Measurements from ENCODE around the gene CACNA1I. TPM values are rescaled to one million over a fixed set of nuclear protein-coding genes. Genes with fewer than 3 reads are reported as not detected.

Gene CACNA1I
- total and polyA plus RNA-seq, 2 of the 8 experiments (the other 6 are each of a cell fraction or from before 2014, with no cell fraction given), result 0.77 to 1.2 TPM

DNA sequence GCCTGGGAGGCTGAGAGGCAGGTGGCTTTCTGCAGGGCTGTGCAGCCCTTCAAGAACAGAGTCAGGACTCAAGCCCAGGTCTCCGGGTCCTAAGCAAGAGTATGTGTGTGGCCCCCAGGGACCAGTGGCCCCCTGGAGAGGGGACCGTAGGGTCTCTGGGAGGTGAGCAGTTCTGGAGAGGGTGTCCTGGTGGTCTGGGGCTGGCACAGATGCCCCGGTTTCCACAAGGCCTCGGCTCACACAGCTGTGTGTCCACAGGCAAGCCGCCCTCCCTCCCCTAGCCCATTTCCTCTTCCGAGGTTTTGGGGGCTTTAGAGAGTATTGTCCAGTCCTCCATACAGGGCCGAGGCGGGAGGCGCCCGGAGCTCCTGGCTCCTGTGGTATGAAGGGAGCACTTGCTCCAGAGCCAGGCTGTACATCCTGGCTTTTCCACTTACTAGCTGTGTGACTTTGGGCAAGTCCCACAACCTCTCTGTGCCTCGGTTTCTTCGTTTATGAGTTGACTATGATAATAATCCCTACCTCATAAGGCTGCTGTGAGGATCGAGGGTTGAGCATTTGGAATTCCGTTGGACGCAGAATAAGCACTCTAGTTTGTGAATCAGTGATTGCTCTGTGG is 34.6 kb upstream of the CACNA1I start:
- Histone ChIP-seq H2BK5ac (ENCODE audit: low read depth, low read length) (peak overlapping the region; percentile 40; the same call in 1 of the 2 replicates), H3K4ac (replicated peaks; ENCODE audit: insufficient read length, low read depth, low read length) (peak overlapping the region; percentile 82), H2BK12ac (ENCODE audit: low read depth, low read length) (peak overlapping the region; percentile 13; the same call in 1 of the 2 replicates), H3K4me3 (ENCODE audit: extremely low read depth in 1 of 4, insufficient read depth in 2 of 4, low read depth in 3 of 4, low read length in 4 of 4) (no peak overlapping the region), H2BK120ac (replicated peaks; ENCODE audit: low read depth, low read length) (no peak overlapping the region), H2AK5ac (ENCODE audit: low read depth, low read length) (no peak overlapping the region), H3K4me2 (ENCODE audit: insufficient read depth in 1 of 2, low read depth in 2 of 2, low read length in 2 of 2) (peak overlapping the region in 1 of 2 experiments; percentile 74; a peak in 1 of 4 replicates), H3K4me1 (replicated peaks in 1 of 4; ENCODE audit: control insufficient read depth in 3 of 4, insufficient read depth in 4 of 4, low read length in 3 of 4) (peaks cover 13 to 41% (median 26%) of the 10 kb centered on the region in 4 experiments), H4K20me1 (replicated peaks in 1 of 2; ENCODE audit: control insufficient read depth in 1 of 2, insufficient read depth in 2 of 2, low read length in 2 of 2) (peaks cover 2 to 8% of the 10 kb centered on the region in 2 experiments), H3K79me2 (ENCODE audit: control insufficient read depth in 1 of 2, insufficient read depth in 2 of 2, low read length in 2 of 2) (peaks cover 0 to 13% of the 10 kb centered on the region in 2 experiments; a peak in 2 of 4 replicates), H3K27me3 (replicated peaks in 1 of 4; ENCODE audit: control insufficient read depth in 3 of 4, extremely low read depth in 1 of 4, insufficient read depth in 3 of 4, low read length in 3 of 4) (no peaks in the 10 kb centered on the region), H2BK15ac (ENCODE audit: low read length) (peak overlapping the region; percentile 50; the same call in 1 of the 2 replicates), H4K5ac (ENCODE audit: insufficient read length, low read depth, low read length) (no peak overlapping the region), H4K8ac (ENCODE audit: extremely low read depth, insufficient read depth, low read length) (no peak overlapping the region), H3K9ac (replicated peaks in 1 of 4; ENCODE audit: extremely low read depth in 1 of 4, low read depth in 3 of 4, low read length in 3 of 4) (no peak overlapping the region), H3K9me3 (ENCODE audit: insufficient read depth in 2 of 2, low read depth in 1 of 2, low read length in 1 of 2) (no peaks in the 10 kb centered on the region), H4K91ac (replicated peaks; ENCODE audit: insufficient read length, low read length) (peak overlapping the region; percentile 59), H3K14ac (ENCODE audit: insufficient read length) (no peak overlapping the region), H3K36me3 (ENCODE audit: control insufficient read depth in 2 of 4, insufficient read depth in 4 of 4, low read length in 3 of 4) (peaks cover 0 to 2% (median 0%) of the 10 kb centered on the region in 4 experiments; a peak in 1 of 8 replicates), H3K18ac (ENCODE audit: extremely low read depth, low read length) (peak overlapping the region; percentile 36; the same call in 1 of the 2 replicates), H3K27ac (ENCODE audit: low read depth, low read length) (no peak overlapping the region), H3K23ac (ENCODE audit: insufficient read length) (no peak overlapping the region), H3K23me2 (ENCODE audit: low read depth, low read length) (peaks cover 8% of the 10 kb centered on the region), H2BK20ac (ENCODE audit: low read length) (peak overlapping the region; percentile 34; the same call in 1 of the 2 replicates), H2AFZ (ENCODE audit: low read length) (no peak overlapping the region), H3K79me1 (ENCODE audit: low read depth, low read length) (no peaks in the 10 kb centered on the region), H3K56ac (replicated peaks; ENCODE audit: insufficient read length, low read depth, low read length) (no peak overlapping the region)
- ChIA-PET CTCF (ENCODE audit: partially characterized antibody) (interaction anchor here (0.8 to 21.9 kb wide), 32 partner anchors 11 to 501 kb away, joined by 3 to 361 read pairs (median 5); partner anchors contain the start of gene MIEF1), POLR2A (ENCODE audit: partially characterized antibody) (interaction anchor here (1.0 to 3.6 kb wide), 5 partner anchors 13 to 216 kb away, joined by 3 to 61 read pairs (median 4); partner anchors contain the start of genes ATF4 and RPL3)
- no peak for DNase-seq (ENCODE audit: low read depth in 1 of 2, low spot score in 2 of 2)
- no peak for FAIRE-seq
- WGBS, 2 experiments (ENCODE audit: extremely low coverage in 1 of 2, insufficient coverage in 1 of 2, insufficient read length in 1 of 2, insufficient replicate concordance in 2 of 2, low coverage in 1 of 2, low lambda C conversion rate in 2 of 2, missing lambda C conversion rate in 1 of 2), result 91% methylated on average over 15 of the region's 15 CpGs; no CpG with 5 or more reads in 1 of the 2 experiments
- TF ChIP-seq SIRT6 (IDR thresholded peaks at IDR 0.05; ENCODE audit: low read length), result no peak
- no peak for TF ChIP-seq NRF1 (IDR thresholded peaks at IDR 0.05; ENCODE audit: low read depth, low read length)
